Caki2 (cell line): ENCODE measurements around the gene KIF17. TPM values are rescaled to one million over a fixed set of nuclear protein-coding genes. Genes with fewer than 3 reads are reported as not detected.

Source experiments
- DNase-seq: peaks from one replicate; pipeline ENCODE4 v3.0.0-alpha.2; 2015; ENCODE audit warnings: low read depth
- in situ Hi-C: cut with HindIII; loops from 2 replicates; pipeline ENCODE4 v1.10.0; 2016; ENCODE audit warnings: low sequenced_read_pairs, low pct_unique_long_range_greater_than_20kb, mixed read lengths
- total RNA-seq: library from RNA; depleted of rRNA; stranded (reverse); fragments of >200 nt; shearing (Covaris generic); gene quantifications from 2 replicates; pipeline ENCODE4 v1.2.3, GENCODE V29; 2014; ENCODE audit warnings: low replicate concordance

KIF17 gene
- total RNA-seq, 1 experiment from 2014 or later = 6.4 TPM

DNA sequence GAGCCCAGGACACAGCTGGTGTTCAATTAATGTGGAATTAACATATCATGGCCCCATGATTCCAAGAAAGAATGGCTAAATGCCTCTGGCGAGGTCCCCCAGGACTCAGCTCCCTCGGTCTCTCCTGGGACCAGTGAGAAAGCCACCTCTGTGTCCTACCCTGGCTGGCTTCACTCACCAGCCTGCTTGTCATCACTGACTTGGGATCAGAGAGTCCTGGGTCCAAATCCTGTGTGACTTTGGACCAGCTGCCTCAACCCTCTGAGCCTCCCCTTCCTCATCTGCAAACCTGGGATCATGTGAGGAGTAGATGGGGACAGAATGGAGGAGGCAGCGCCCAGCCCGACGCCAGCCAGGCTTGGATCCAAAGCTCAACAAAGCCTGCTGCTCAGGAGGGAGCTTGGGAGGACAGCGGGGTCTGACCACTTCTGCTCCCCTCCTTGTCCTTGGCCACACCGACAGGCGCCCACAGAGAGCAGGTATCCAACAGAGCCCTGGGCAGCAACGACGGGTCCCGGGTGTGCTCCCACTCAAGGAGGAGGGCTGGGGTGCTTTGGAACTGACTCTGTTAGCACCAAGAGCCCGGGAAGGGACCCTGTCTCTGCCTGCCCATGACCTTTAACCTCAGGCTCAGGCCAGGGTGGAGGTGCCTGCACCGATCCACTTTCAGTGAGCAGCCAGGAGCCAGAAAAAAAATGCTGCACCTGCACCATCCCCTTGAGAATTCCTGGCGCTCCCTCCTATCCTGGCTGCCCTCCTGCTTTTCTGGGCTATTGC lies 11.5 kb upstream of the KIF17 start:
- in situ Hi-C loops = no loop called here
- DNase-seq = no peak

DNA sequence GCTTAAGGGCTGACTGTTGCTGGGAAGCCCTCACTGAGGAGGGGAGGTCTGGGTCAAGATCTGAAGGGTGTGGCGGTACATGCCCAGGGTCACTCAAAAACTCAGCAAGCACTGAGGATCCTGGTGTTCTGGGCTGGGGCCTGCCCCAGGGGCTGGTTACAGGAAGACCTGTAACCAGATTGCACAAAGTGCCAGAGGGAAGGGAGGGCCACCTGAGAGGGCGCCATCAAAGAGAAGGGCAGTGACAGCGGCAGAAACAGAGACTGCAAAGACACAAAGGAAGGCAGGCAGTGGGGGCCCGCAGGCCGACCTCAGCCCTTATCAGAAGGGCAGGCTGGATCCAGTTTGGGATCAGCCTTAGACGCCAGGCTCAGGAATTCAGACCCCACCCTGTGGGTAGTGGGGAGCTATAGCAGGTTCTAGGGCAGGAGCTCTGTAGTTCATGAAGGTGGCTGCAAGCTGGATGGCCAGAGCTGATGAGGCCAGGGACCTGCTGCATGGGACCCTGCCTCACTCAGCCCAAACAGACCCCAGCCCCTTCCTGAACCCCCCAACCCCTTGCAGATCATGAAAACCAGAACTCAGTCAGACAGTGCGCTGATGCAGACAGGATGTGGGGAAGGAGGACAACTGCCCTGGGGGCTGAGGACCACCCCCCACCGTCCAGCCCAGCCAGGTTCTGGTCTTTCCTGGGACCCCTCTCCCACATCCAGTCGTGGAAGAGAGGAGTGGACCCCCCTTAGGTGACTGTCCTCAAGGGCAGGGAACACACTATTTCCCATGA lies 10.8 kb upstream of the KIF17 start:
- DNase-seq = no peak
- in situ Hi-C loops = no loop called here

DNA sequence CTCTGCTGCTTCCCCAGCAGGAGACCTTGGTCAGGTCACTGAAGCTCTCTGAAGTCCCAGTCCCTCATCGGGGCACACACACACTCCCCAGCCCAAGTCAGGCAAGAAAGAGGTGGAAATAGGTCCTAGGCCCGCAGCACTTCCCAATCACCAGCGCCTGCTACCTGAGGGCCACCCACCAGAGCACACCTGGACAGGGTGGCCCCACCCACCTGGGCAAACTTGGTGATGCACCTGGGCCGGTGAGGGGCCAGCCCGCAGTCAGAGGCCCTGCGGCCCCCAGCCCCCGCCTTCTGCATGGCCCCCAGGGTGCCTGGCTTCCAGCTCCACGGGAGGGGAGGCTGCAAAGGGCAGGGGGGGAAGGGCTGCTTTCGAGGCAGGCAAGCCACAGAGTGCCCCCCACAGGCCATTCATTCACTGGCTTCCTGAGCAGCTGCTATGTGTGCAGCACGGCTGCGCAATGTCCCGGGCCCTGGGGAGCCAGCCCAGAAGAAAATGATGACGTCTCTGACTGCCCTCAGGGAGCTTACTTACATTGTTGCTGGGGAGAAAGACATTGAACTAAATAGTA lies 10.0 kb upstream of the KIF17 start:
- no peak for DNase-seq
- in situ Hi-C loops = no loop called here

DNA sequence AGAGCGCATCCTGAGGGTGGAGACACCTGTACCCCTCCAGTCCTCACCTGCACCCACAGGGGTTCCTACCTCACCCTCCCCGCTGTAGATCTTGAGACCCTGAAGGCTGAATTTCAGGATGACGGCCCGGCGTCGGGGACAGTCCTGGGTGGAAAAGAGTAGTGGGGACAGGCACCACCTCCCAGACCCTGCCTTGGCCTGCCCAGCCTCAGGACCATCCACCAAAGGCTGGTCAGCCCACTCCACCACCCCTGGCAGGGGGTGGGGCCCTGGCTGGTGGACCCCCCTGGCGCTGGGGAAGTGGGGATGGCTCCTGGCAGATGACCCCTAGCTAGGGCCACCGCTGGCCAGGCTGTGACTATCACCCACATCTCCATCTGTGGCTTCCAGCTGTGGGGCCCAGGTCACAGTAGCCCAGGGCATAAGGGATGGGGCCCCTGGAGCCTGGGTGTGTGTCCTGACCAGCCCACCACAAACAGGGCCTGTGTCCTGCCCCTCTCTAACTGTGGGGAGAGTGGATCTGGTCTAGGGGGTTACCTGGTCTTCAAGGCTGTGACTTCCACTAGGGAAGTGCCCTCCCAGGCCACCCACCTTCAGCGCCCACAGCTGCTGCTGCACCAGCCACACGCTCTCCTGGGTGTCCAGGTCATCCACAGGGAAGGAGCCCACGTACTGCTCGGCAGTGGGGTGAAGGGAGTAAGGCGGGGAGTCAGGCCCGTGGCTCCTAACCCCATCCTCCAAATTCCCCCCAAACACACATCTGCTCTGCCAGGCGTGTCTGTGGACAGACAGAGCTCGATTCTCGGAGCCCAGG lies 9.3 kb upstream of the KIF17 start:
- in situ Hi-C loops = no loop called here
- no peak for DNase-seq

DNA sequence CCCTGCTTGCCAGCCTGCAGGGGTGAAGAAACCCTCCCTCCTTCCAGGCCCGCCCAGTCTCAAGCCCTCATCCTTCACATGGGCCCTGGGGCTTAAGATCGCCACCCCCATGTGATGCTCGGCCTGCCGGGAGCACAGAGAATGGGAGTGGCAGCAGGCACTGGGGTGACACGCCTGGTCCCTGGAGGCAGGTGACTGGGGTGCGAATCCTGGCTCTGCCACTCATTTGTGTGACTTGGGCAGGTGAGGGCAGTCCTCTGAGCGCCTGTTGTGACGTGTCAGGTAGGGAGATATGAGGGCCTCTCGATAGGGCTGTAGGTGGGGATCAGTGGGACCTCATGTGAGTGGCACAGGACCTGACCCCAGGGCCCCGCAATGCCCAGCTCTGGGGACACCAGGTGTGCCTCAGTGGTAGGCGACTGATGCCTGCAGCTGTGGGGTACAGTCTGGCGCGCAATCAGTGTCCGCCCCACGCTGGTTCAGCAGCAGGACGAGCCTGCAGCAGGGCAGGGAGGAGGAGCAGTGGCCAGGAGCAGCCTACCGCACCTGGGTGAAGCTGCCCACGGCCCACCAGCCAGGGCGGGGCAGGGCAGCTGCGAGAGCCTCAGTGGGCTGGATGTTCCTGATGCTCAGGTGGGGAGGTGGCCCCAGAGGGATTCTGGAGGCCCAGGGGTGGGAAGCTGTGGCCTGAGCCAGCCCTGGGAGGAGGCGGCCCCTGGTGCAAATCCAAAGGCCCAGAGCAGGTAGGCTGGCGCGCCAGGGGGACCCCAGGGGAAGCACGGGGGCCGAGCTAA lies 8.5 kb upstream of the KIF17 start:
- no peak for DNase-seq
- in situ Hi-C loops = no loop called here

DNA sequence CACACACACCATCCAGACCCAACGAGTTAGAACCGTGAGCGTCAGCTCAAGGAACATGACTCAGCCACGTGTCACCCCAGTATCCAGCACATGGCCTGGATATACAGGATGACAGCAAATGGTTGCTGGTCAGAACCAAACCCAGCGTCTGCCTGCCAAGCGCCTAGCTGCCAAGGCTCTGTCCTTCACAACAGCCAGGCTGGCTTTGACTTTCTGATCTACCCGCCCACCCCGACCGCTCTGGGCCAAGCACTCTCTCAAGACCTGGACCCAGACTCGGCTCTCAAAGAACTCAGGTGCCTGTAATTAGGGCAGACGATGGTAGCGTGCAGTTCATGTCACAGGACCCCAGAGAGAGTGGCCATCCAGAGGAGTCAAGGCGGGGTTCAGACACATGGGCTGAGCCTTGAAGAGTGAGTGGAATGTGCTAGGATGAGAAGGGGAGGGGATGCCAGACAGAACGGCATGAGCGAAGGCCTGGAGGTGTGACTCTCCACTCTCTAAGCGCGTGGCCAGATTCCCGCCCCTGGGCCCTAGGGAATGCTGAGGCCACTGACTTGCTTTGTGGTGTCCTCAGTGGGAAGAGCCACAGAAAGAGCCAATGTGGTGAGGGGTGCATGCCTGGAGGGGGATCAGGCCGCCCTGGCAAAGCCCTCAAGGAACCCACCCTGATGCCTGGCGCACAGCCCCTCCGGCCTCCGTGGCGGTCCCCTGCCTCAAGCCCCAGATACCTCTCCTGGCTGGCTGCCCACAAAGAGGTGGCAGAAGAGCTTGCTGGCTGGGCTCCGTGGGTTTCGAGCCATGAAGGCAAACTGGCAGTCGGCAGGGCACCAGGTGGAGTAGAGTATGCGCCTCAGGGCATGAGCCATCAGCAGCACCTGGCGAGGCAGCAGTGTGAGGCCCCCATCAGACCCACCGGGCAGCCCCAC lies 7.6 kb upstream of the KIF17 start:
- DNase-seq = peak; percentile 29
- in situ Hi-C loops = no loop called here

DNA sequence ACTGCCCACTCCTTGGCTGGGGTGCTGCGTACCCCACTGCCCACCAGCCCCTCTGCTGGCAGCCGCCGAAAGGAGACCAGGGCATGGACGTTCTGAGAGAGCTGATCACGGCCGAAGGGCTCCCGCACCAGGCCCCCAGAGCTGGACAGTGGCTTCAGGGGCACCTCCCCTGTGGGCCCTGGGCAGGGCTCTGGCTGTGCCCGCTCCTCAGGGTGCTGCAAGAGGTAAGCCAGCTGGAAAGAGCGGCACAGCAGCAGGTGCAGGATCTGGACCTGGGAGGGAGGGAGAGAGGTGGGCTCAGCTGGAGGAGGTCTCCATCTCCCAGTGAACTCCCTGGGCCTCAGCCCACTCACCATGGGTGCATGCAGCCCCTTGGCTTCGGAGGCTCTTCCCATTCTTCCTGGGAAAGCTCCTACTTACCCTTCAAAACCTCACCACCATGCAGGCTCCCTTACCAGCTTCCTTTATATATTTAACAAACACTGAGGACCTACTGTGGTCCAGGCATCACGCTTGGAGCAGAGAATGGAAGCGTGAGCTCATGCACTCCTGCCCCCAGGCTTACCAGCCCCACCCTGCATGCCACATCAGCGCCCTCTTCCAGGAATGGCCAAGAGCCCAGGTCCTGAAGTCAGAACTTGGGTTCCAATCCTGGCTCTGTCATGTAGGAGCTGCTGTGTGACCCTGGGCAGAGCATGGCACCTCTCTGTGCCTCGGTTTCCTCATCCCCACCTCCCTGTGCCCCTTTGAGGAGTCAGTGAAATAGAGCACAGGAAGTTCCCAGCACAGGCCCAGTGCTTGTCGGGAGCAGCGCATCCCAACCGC lies 6.8 kb upstream of the KIF17 start:
- in situ Hi-C loops = no loop called here
- DNase-seq = no peak

DNA sequence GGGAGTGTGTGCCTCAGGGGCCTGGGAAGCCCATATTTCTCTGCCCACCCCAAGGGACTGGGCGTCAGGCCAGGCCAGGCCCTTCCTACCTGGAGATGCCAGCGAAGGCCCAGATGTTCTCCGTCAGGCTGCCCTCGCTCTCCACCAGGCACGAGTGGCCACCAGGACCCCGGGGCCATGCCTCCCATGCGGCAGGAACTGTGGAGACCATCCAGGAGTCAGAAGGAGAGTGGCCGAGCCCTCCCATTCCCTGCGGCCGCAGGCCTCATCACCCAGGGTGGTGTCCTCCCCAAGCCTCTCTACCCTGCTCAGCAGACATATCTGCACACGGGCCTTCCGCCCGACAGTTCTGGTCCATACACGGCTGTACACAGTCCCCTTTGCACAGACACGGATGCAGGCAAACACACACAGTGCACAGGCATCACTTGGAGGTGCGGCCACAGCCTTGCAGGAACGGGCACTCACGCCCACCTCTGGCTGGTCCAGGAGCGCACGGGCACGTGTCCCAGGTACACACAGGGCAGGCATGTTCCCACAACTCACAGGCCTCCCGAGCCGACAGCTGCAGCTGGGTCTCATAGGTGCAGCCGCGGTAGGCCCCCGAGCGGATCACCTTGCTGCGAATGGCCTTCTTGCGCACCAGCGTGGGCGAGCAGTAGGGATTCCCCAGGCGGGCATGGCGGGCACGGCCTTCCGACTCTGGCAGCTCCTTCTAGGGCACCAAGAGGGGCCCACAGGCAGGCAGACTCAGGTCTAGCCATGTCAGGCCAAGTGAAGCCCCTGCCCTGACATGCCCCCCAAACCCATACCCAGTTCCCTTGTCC lies 5.9 kb upstream of the KIF17 start:
- in situ Hi-C loops = no loop called here
- DNase-seq = no peak

DNA sequence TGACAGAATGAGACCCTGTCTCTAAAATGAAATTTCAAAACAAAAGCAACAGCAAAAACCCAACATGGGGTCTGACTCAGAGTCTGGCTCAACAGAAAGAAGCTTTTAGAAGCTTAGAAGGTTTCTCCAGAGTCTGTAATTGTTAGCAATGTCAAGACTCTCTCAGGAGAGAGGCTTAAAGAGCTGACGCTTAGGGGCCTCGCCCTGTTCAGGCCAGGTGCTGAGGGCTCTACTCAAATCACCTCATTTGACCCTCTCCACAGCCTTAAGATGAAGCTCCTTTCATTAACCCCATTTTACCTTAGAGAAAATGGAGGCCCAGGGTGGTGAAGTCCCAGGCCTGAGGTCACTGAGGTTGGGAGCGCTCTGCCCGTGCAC lies 5.3 kb upstream of the KIF17 start:
- no peak for DNase-seq
- in situ Hi-C loops = no loop called here

DNA sequence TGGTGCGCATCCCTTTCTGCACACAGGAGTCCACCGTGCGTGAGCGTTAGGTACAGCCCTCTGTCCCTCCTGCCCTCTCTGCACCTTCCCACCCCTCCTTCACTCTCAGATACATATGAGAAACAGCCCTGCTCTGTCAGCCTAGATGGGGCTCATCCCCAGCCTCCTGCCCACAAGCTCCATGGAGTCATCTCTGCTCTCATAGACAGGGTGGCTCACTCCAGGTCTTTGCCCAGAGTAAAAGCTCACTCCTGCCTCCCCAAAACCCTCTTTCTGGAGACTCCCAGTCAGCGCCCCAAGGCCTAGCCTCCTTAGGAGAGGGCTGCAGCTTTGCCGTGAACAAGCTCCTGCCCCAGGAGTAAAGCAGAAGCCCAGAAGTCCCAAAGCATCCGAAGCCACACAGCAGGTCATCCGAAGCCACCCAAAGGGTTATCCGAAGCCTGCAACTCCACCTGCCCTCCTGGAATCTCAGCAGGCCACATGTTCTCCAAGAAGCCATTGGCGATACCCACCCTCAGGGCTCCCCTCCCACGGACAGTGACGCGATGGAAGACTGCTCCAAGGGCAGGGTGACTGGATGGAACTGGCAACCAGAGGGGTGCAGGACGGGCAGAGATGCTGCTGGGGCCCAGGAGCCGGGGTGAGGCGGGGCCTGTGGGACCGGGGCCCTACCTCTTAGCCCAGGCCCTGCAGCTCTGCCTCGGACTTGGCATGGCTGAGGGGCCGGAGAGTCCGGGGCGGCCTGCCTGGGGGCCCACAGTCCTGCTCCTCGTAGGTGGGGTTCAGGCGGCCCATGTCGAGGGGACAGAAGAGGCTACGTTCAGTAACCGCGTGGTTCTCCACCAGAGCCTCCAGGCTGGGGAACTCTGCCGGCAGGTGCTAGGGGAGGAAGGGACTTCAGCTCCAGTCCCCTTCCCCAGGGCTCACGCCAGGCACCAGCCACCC lies 3.6 kb upstream of the KIF17 start:
- in situ Hi-C loops = no loop called here
- no peak for DNase-seq

DNA sequence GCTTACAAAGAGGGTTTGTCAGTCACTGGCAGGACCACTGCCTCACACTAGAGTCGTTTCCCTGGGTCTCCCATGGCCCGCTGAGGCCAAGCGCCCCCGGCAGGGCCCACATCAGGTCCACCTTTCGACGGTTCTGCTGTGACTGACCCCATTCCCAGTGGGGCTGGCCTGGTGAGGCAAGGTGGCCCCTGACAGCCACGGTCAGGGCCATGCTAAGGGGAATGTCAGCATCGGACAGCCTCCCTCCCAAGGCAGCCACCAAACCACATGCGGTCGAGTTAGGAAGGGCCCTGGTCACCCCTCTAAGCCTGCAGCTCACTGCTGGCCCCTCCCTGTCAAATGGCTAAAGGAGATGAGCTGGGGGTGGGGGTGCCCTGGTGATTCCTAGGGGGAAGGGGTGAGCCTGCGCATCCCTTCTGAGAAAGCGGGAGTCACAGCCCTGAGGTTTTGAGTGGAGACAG lies 2.9 kb upstream of the KIF17 start:
- DNase-seq = no peak
- in situ Hi-C loops = no loop called here

DNA sequence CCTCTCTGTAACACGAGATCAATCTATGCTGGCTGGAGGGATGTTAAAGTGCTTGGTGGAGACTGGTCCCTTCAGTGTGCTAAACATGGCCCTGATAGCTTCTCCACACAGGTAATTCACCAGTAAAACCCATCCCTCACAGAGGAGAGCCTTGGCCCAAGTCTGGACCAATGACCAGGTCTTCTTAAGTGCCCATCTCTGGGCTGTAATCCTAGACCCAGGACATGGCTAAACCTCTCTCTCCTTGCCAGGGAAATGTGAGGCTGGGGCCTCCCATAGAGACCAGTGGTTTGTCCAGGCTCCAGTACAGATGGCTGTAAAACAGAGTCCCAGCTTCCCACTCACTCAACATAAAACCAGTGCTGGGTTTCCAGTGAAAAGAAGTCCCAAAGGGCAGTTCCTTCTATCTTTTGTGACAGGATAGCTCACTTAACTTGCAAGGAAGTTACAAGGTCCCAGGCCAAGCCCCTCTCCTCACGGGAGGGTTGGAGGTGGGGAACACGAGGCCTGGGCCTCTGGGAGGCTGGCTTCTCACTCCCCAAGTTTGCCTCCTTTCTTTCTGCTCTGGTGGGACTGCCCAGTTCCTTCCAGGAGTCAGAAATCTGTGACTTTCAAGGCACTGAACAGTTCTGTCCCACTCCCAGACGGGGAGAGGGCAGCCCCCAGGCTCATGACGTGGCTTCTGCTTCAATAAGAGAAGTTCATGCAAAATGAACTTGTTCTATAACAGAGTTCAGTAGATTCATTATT lies 2.2 kb upstream of the KIF17 start:
- in situ Hi-C loops = no loop called here

DNA sequence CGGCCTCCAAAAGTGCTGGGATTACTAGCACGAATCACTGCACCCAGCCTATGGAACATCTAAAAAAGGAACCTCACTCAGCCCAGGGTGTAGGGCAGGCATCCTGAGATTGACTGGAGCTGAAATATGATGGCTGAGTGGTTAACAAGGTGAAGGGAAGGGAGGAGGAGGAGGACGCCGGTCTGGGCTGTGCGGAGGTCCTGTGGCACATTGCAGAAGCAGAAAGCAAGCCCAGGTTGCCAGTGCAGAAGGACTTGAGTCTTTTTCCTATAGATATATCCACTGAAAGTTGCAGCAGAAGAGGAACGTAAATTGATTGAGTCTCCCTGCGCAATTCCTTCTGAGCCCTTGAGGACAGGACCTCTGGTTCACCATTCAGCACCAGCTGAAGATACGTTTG lies 1.5 kb upstream of the KIF17 start:
- in situ Hi-C loops = no loop called here
- DNase-seq = no peak

More for the DNA sequence above, 2.2 kb upstream of the KIF17 start:
- DNase-seq = no peak
